NCI-H2196 (cell line): Measurements from ENCODE around the gene RUNX2.

Source experiments
- DNase-seq: peaks from one replicate; lab custom pipeline; 2025; ENCODE audit not compliant: unreplicated experiment; lab: John Stamatoyannopoulos, UW

The RUNX2 gene

DNA sequence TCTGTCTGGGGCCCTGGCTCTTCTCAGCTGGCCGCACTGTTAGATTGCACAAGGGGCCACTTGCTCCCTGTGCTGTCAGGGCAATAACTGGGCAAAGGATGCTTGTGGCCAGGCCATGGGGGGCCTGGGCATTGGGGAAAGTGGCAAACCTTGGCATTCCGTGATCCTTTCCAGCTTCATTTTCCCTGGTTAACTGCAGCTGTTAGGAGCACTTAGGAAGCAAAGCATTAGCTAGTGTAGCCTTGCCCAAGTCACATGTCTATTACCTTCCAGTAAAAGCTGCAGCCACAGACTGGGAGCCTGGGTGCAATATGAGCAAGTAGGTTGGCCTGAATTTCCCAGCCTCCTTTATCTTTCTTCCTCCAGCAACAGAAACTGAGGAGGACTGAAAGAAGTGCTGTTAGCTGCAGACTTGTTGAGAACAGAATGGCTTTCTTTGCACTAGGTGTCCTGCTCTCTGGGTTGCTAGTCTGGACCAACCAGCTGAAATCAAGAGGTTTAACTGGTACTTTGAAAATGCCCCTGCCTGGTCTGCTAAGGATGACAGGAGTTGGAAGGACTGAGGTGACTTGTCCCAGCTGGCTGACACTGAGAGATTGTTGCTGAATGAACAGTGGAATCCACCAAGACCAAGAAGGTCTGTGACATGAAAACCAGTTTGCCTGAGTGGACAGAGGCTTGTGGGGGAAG is 361.9 kb downstream of the RUNX2 start:
- DNase-seq: no peak

DNA sequence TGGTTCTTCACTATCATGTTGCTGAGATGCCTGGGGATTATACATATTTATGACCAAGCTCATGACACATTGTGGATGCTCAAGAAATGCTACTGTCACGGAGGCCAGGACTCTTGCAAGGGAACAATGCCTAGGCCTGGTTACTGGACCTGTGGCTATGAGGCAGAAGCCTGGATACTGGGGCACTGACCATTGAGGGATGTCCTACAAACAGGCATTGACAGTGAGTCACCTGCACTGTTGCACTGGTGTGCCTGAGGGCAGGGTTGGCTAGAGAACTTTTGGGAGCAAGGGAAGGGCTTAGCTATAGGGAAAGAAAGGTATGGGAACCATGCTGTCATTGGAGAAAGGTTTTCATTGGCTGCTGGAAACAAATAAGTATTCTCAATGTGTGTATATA is 362.7 kb downstream of the RUNX2 start:
- no peak for DNase-seq

DNA sequence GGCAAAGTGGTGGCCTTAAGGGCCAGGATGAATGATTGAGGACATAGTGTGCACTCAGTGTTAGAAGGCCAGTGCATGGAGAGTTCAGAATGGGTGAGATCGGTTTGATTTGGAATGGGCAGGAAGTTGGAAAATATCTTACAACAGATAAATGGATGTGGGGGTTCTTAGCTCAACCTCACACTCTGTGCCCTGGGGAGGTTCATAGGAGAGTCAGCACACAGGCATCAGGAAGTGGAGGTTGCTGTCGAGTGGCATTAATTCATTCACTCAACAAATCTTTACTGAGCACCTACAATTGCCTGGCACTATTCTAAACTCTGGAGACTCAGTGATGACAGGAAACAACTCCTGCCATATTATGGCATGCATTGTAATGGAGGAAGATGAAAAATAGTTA is 363.3 kb downstream of the RUNX2 start:
- DNase-seq: no peak

DNA sequence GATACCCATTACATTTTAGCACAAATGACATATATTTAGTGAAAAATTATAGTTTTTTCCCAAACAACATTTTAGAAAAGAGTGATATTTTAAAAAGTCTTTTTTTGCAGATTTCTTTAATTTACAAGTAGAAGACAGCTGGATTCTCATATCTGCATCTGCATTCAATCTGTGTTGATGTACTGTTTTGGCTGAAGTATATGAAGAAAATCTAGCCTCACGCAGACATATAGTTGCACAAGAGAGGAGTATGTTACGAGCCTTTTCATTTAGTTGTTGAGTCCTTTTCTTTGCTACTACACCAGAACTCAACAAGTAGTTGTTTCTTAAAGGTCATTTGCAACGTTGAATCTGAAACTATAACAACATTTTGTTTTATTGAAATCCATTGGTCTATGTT is 363.9 kb downstream of the RUNX2 start:
- no peak for DNase-seq

DNA sequence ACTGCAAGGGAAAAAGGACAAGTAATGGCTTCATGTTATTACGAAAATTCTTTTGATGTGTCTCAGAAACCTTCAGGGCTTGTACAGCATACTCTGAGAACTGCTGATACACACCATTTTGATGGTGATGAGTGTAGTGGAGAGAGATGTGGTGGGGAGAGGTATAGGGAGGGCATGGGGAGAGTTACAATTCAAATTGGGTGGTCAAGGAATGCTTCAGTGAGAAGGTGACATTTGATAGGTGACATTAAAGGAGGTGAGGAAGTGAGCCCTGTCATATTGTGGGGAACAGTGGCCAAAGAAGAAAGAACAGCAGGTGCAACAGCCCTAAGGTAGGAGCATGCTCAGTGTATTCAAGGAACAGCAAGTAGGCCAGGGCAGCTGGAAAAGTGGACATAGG is 368.6 kb downstream of the RUNX2 start:
- no peak for DNase-seq

DNA sequence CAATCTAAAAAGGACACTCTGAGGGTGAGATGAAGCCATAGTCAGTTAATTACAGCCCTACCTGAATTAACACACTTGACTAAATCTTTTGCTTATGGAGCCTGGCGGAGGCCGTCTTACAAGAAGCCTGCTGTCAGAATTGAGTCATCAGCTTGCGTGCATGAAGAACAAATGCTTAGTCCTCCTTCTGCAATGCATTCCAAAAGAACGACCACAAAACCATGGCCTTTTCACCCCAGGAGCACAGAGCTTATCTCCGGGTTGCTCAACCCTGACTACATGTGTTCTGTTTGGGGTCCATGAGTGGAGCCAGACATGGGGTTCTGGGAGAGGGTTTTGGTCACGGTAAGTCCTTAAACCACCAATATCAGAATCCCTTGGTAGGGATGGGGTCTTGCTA is 369.5 kb downstream of the RUNX2 start:
- DNase-seq: no peak

DNA sequence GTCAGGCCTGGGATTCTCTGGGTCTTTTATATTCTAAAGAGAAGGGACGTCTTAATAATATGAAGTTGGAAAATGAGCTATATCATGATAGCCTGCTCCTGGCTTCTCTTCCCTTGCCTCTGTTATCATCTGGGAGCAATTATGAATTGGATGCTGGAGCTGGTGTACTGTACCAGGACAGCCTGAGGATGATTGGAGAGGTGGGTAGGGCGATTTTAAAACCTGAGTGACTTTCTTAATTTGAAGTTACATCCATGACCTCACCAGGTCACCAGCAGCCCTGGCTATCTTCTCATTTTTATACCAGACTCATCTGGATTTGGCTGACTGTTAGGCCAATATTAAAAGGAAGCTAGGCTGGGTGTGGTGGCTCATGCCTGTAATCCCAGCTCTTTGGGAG is 369.9 kb downstream of the RUNX2 start:
- no peak for DNase-seq

DNA sequence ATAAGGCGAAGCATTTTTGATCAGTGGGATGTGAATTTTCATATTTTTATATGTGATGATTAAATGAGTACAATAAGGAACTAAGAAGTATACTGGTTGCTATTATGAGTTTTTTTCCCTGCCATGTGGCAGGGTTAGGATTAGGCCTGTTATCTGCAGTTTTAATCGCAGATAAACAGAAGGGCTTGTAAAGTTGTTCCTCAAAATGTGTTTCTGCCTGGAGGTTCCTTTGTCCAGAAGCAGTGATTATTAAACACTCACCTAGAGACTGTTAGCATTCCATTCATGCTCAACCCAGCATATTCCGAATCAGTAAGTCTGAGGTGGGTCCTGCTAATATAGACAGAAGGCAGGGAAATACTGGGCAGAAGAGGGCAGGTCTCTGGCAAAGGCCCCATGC is 371.5 kb downstream of the RUNX2 start:
- DNase-seq: no peak

DNA sequence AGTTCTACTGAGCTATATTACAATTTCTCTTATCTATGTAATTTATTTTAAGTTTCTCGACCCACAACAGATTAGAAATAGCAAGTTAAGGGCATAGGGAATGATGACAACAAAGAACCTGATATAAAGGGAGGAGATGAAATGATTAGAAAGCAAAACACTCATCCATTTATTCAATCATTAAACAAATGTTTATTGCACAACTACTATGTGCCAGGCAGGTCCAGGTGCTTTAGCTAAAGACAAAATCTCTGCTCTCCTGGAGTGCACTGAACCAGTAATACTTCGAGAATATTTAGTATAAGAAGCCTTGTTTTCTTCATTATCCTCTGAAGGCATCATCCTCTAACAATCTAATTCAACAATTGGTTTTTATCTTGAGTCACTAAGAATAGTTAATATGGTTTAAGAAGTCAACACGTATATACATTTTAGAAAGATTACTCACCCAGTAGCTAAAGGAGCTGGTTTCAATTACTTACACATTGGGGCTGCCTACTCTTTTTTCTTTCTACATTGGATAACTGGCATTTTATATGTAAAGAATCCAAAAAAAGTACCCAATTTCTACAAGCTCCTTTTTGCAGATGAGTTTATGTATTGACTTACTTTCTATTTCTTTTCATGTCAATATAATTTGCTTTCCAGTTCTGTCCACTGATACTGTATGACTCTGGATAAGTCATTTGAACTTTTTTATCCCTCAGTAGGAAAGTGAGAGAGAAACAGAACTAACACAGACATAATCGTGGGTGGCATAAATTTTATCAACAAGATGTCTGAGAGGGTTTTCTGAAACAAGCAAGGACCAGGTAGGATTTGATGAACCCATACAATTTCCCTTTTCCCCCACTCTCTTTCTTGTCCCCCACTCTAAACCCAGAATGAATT is 375.0 kb downstream of the RUNX2 start:
- no peak for DNase-seq

DNA sequence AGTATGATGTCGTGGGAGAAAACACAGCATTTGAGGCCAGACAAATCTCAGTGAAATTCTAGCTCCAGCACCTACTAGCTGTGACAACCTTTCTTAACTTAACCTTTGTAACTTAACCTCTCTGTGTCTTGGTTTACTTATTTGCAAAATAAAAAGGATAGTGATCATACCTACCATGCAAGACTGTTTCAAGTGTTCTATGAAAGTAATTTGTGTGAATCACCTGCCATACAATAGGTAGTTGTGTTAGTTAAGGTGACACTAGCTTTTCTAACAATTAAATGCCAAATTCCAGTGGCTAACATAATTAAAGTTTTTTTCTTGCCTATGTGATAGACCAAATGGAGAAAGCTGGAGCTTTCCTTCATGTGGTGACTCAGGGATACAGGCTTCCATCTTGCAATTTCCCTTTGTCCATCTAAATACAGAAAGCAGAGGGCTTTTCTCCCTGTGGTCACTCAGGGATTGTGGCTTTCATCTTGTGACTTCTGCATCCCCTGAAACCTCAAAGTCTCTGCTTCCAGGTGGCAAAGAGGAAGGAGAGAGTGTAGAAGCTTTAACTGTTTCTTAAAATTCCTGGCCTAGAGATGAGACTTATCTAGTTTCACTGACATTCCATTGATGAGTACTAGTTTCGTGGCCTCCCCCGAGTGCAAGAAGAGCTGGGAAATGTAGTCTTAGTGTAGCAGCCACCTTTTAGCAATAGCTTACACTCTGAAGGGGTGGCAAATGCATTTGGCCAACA is 376.1 kb downstream of the RUNX2 start:
- DNase-seq: no peak

DNA sequence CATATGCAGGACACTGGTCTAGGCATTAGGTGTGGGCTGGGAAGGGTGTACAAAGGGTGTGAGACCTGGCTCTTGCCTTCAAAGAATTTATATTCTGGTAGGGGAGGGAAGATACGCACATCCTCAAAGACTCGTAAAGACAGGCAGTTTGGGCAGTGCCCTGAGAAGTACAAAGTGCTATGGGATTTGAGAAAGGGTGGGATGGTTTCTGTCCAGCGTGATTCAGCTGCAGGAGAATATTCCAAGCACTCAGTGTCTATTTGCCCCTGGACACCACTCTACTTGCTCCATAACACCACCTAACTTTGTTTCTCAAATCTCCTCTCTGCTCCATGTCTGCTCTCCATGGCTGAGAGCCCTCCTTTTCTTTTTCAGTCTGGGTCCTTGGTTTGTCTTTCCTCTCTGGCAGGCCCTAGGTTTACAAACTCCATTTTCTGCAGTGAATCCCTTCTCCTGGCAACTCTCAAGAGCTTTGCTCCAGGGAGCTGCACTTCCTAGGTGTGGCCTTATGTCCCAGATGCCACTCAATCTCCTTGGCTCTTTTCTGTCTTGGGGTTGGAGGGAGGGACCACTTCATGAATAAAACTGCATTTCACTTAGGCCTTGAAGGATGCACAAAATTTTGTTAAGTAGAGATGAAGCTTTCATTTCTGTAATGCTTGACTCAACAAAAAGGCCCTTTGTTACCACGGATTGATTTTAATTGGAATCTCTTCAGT is 377.2 kb downstream of the RUNX2 start:
- DNase-seq: no peak

DNA sequence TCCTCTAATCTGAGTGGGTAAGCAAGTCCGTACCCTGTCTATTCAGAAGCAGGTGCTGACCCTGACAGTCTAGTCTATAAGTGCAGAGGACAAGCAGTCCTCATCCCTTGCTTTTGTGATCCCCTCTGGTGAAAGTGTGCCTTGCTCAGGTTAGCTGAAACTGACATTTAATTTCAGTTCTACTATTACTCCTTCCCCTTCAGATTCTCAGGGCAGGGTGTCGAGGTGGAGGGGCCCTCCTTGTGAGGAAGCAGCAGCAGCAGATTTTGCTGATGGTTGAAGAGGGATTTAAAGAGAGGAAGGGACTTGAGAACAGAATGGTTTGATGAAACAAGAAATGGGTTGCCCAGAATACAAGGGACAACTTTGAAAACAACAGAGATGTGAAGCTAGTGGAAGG is 378.2 kb downstream of the RUNX2 start:
- DNase-seq: no peak

DNA sequence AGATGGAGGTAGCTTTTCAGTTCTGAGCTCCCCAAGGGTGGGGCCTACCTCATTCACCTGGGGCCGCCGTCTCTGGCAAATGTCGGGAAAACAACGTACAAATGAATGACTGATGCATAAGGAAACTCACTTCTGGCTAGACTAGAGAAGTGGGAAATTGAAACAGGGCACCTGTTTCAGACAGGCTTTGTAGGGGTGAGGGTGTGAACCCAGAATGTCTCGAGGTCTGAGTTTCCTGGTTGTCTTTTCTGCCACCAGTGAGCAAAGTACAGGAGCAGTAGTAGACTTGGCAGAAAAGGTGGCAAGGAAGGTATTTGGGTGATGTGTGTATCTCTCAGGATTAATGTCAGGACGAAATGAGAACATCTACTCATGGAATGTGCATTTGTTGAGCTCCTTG is 379.0 kb downstream of the RUNX2 start:
- no peak for DNase-seq

DNA sequence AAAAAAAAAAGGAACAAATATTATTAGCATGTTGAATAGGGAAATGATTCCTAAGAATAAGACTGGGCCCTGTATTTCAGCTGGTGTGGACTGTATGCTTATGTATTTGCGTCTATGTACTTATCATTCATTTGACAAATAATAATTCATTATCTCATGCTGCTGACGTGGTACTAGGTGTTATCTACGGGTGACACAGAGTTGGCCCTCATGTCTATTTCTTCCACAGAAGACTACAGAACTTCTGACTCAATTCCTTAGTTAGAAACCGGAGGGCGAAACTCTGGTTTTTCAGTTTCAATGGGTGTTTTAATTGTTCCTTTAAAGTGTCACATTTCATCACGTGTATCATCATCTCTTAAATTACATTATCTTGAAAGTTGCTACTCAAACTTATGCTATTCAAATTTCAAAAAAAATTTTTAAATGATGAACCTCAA is 381.7 kb downstream of the RUNX2 start:
- no peak for DNase-seq

DNA sequence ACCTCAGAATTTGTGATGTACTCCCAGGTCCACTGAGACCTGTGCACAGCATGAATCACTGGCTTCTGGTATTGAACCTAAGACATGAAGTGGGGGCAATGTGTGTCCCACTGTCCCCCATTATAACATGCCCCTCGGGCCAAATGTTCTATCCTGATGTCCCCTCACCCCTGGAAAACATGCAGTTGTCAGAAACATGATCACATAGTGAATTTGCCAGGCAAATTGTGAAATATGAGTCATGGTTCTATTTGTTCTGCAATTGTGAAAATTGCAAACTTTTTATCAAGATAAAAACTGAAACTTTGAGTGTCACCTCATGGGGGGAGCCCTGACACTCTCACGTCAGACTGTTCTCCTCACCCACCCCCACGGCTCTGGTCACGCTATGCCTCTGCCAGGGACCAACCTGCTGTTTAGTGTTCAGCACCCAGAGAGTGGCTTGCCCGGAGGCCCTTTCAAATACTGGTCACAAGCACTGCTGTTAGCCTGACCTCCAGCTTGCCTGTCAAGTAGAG is 382.2 kb downstream of the RUNX2 start:
- no peak for DNase-seq

DNA sequence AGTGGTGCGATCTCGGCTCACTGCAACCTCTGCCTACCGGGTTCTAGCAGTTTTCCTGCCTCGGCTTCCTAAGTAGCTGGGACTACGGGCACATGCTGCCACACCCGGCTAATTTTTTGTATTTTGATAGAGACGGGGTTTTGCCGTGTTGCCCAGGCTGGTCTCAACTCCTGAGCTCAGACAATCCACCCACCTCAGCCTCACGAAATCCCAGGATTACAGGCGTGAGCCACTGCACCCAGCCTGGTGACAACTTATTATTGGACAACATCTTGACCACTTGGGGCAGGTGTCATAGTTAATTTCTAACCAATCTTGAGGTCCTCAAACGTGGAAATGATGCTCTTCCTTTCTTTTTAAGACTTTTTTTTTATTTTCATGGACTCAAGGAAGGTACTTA is 383.9 kb downstream of the RUNX2 start:
- no peak for DNase-seq

DNA sequence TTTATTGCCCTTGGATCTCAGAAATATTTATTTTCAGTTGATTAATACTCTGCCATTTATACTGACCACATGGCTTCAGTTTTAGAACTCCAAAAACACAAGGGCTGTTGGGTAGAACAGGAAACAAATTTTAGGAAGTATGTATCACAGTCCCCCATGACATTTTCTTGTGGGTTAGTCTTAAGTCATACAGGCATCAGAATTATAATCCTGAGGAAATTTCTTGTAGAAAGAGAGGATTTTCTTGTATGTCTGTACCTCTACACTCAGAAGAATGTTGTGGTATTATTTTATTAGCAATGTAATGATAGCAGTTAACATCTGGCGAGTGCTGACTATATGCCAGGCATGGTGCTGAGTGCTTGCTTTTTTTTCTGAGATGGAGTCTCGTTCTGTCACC is 384.7 kb downstream of the RUNX2 start:
- DNase-seq: no peak
